Measurements from ENCODE around the gene SHOX. TPM values are rescaled to one million over a fixed set of nuclear protein-coding genes. Genes with fewer than 3 reads are reported as not detected.

The SHOX gene
- total RNA-seq, 2 donors from 2014 or later = not detected

DNA sequence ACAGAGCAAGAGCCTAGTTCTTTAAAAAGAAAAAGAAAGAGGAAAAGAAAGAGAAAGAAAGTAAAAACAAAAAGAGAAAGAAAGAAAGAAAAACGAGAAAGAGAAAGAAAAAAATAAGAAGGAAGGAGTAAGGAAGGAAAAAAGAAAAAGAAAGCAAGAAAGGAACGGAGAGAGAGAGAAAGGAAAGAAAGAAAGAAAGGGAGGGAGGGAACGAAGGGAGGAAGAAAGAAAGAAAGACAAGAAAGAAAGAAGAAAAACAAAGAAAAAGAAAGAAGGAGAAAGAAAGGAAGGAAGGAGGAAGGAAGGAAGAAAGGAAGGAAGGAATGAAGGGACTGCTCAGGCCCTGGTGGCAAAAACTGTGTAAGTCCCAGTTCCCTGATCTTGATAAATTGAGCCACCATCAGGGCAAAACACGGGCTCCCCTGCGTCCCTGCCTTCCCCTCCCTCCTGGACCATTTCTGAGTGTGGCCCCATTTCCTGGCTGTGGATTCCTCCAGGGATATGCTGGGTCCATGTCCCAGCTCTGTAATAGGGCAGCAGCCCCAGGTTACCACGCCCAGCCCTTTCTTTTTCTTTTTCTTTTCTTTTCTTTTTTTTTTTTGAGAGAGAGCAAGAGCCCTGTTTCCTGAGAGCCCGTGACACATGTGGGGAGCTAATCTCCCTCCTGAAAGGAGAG is 44.8 kb downstream of the SHOX start:
- H3K9me3 ChIP-seq = no peaks in the 10 kb centered on the region
- no peak for DNase-seq (ENCODE audit: low spot score)
- no peaks in the 10 kb centered on the region for H3K27me3 ChIP-seq
- H3K36me3 ChIP-seq = no peaks in the 10 kb centered on the region
- no peak overlapping the region for H3K27ac ChIP-seq
- no peak overlapping the region for H3K4me3 ChIP-seq
- TF ChIP-seq, protein P1, sequence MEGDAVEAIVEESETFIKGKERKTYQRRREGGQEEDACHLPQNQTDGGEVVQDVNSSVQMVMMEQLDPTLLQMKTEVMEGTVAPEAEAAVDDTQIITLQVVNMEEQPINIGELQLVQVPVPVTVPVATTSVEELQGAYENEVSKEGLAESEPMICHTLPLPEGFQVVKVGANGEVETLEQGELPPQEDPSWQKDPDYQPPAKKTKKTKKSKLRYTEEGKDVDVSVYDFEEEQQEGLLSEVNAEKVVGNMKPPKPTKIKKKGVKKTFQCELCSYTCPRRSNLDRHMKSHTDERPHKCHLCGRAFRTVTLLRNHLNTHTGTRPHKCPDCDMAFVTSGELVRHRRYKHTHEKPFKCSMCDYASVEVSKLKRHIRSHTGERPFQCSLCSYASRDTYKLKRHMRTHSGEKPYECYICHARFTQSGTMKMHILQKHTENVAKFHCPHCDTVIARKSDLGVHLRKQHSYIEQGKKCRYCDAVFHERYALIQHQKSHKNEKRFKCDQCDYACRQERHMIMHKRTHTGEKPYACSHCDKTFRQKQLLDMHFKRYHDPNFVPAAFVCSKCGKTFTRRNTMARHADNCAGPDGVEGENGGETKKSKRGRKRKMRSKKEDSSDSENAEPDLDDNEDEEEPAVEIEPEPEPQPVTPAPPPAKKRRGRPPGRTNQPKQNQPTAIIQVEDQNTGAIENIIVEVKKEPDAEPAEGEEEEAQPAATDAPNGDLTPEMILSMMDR (IDR thresholded peaks at IDR 0.05) = no peak
- H3K4me1 ChIP-seq = no peaks in the 10 kb centered on the region

DNA sequence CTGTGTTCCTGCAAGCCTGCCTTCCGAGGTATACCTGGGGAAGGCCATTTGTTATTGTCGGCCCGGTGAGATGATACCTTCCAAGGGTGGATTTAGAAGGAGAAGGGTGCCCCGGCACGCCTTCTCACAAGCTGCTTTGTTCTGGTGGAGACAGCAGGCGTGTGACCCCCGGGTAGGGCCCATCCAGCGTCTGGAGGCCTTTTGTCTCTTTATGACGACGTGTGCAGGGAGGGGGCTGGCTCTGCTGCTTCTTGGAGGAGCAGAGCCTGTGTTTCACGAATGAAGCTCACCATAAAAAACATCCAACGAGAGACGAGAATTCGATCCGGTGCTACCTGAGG is 45.3 kb downstream of the SHOX start:
- no peak for DNase-seq (ENCODE audit: low spot score)
- H3K27me3 ChIP-seq = no peaks in the 10 kb centered on the region
- no peaks in the 10 kb centered on the region for H3K9me3 ChIP-seq
- no peaks in the 10 kb centered on the region for H3K36me3 ChIP-seq
- H3K27ac ChIP-seq = no peak overlapping the region
- TF ChIP-seq, protein P1 (IDR thresholded peaks at IDR 0.05) = no peak
- no peaks in the 10 kb centered on the region for H3K4me1 ChIP-seq
- no peak overlapping the region for H3K4me3 ChIP-seq

DNA sequence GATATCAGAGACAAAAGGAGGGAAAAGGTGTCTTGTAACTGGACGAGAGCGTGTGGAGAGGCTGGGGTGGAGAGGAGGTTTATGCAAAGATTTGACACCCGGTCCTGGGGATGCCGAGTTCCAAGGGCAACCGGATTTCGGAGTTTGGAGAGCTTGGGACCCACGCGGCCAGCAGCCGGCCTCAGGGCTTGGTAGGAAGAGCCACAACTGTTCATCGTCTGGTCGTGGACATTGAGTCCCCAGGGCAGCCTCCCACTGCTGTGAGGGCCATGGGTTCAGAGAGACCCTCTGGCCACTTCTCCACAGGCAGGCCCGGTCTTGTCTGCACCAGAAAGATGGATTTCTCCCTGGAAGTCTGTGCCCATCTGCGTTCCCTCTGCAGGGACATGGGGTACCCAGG is 46.8 kb downstream of the SHOX start:
- Histone ChIP-seq H3K4me3 (no peak overlapping the region), H3K9me3 (no peaks in the 10 kb centered on the region), H3K36me3 (no peaks in the 10 kb centered on the region), H3K4me1 (no peaks in the 10 kb centered on the region), H3K27me3 (no peaks in the 10 kb centered on the region), H3K27ac (no peak overlapping the region)
- TF ChIP-seq, protein P1 (IDR thresholded peaks at IDR 0.05) = no peak
- DNase-seq (ENCODE audit: low spot score) = no peak

DNA sequence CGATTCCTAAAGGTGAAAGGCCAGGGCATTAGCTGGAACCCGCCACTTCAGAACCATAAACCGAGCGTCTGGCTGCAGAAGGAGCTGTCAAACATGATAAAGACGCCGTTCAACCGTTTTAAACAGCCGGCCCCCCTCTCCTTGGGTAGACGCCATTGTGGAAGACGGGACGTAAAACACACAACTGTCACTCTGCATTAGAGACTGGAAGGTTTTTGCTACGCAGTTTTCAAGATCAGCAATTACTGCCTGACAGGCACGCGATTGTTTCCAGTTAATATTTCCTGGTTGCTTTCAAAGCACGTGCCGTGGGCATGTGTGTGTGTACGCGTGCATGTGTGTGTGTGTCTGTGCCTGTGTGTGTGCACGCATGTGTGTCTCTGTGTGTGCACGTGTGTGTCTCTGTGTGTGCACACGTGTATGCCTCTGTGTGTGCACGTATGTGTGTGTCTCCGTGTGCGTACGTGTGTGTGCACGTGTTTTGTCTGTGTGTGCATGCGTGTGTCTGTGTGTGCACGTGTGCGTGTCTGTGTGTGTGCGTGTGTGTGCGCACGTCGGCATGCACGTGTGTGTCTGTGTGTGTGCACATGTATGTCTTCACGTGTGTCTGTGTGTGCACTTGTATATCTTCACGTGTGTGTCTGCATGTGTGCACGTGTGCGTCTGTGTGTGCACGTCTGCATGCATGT is 48.8 kb downstream of the SHOX start:
- Histone ChIP-seq H3K9me3 (no peaks in the 10 kb centered on the region), H3K27me3 (no peaks in the 10 kb centered on the region), H3K36me3 (no peaks in the 10 kb centered on the region), H3K27ac (no peak overlapping the region), H3K4me1 (no peaks in the 10 kb centered on the region), H3K4me3 (no peak overlapping the region)
- no peak for DNase-seq (ENCODE audit: low spot score)
- TF ChIP-seq, protein P1 (IDR thresholded peaks at IDR 0.05) = no peak

DNA sequence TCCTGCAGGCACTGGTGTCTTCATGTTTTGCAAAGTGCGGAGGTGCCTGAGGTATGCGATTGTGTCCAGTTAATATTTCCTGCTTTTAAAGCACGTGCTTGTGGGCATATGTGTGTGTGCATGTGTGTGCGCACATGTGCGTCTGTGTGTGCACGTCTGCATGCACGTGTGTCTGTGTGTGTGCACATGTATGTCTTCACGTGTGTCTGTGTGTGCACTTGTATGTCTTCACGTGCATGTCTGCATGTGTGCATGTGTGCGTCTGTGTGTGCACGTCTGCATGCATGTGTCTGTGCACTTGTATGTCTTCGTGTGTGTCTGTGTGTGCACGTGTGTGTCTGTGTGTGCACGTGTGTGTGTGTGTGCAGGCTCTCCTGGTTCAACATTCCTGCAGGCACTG is 49.5 kb downstream of the SHOX start:
- Histone ChIP-seq H3K27ac (no peak overlapping the region), H3K9me3 (no peaks in the 10 kb centered on the region), H3K4me3 (no peak overlapping the region), H3K27me3 (no peaks in the 10 kb centered on the region), H3K36me3 (no peaks in the 10 kb centered on the region), H3K4me1 (no peaks in the 10 kb centered on the region)
- TF ChIP-seq, protein P1 (IDR thresholded peaks at IDR 0.05) = no peak
- no peak for DNase-seq (ENCODE audit: low spot score)

All from right atrium auricular region (tissue), 2 donors.